SK-N-SH treated with all-trans-retinoic acid at 6 μM for 48 hours (cell line): ENCODE measurements around the gene ARL5A.

Source experiments
- ATAC-seq: fragments of 200-7000 bp; cut with Tn5 transposase; 3 replicates; pipeline ENCODE4 v1.9.1; 2020; ENCODE audit warnings: mild to moderate bottlenecking, moderate library complexity
- ARNTL ChIP-seq: fragments of 450-650 bp; formaldehyde crosslinking; IDR thresholded peaks from 2 replicates; pipeline ENCODE4 v1.5.0; 2020; ENCODE audit warnings: low read depth, mild to moderate bottlenecking, moderate library complexity, borderline replicate concordance
- BACH2 ChIP-seq: fragments of 250-450 bp; sonication (Bioruptor Pico); IDR thresholded peaks from 2 replicates; pipeline ENCODE4 v1.9.0; 2021; ENCODE audit warnings: mild to moderate bottlenecking, borderline replicate concordance
- CSDC2 ChIP-seq: fragments of 250-450 bp; sonication (Bioruptor Pico); IDR thresholded peaks from 2 replicates; pipeline ENCODE4 v1.5.0; 2020; ENCODE audit warnings: mild to moderate bottlenecking, moderate library complexity
- ESRRG ChIP-seq: fragments of 250-450 bp; sonication (Bioruptor Pico); IDR thresholded peaks from 2 replicates; pipeline ENCODE4 v1.6.1; 2021; ENCODE audit warnings: mild to moderate bottlenecking
- GLIS3 ChIP-seq: fragments of 250-450 bp; sonication (Bioruptor Pico); IDR thresholded peaks from 2 replicates; pipeline ENCODE4 v1.5.0; 2020; ENCODE audit warnings: mild to moderate bottlenecking, moderate library complexity
- ISL1 ChIP-seq: fragments of 250-450 bp; sonication (Bioruptor Pico); IDR thresholded peaks from 2 replicates; pipeline ENCODE4 v2.1.2; 2022; ENCODE audit warnings: mild to moderate bottlenecking, moderate library complexity
- PPARA ChIP-seq: fragments of 250-450 bp; sonication (Bioruptor Pico); IDR thresholded peaks from 2 replicates; pipeline ENCODE4 v1.5.0; 2020; ENCODE audit warnings: mild to moderate bottlenecking, borderline replicate concordance
- RARB ChIP-seq: fragments of 250-450 bp; sonication (Bioruptor Pico); IDR thresholded peaks from 2 replicates; pipeline ENCODE4 v1.8.0; 2021; ENCODE audit warnings: mild to moderate bottlenecking, moderate library complexity
- SNAI2 ChIP-seq: fragments of 250-450 bp; sonication (Bioruptor Pico); IDR thresholded peaks from 2 replicates; pipeline ENCODE4 v1.5.0; 2020; ENCODE audit warnings: mild to moderate bottlenecking, moderate library complexity
- TCF4 ChIP-seq: fragments of 250-450 bp; sonication (Bioruptor Pico); IDR thresholded peaks from 2 replicates; pipeline ENCODE4 v1.8.0; 2021; ENCODE audit warnings: mild to moderate bottlenecking, moderate library complexity, borderline replicate concordance
- TOX ChIP-seq: fragments of 250-450 bp; sonication (Bioruptor Pico); IDR thresholded peaks from 2 replicates; pipeline ENCODE4 v1.8.0; 2021; ENCODE audit warnings: mild to moderate bottlenecking, moderate library complexity, borderline replicate concordance
- ZC3H10 ChIP-seq: fragments of 250-450 bp; sonication (Bioruptor Pico); IDR thresholded peaks from 2 replicates; pipeline ENCODE4 v1.5.1; 2021; ENCODE audit warnings: mild to moderate bottlenecking, moderate library complexity
- ZFP3 ChIP-seq: fragments of 250-450 bp; sonication (Bioruptor Pico); IDR thresholded peaks from 2 replicates; pipeline ENCODE4 v1.5.0; 2020; ENCODE audit warnings: mild to moderate bottlenecking, moderate library complexity
- ZFP30 ChIP-seq: fragments of 450-650 bp; formaldehyde crosslinking; IDR thresholded peaks from 2 replicates; pipeline ENCODE4 v1.5.0; 2022; ENCODE audit warnings: mild to moderate bottlenecking, moderate library complexity
- ZNF565 ChIP-seq: fragments of 450-650 bp; formaldehyde crosslinking; conservative IDR thresholded peaks from 2 replicates; pipeline ENCODE4 v1.5.0; 2020; ENCODE audit warnings: low read depth, mild to moderate bottlenecking, moderate library complexity
- ZNF70 ChIP-seq: fragments of 450-650 bp; formaldehyde crosslinking; IDR thresholded peaks from 2 replicates; pipeline ENCODE4 v1.5.0; 2020; ENCODE audit warnings: mild to moderate bottlenecking, moderate library complexity
- TF ChIP-seq, protein P1 (sequence below): fragments of 250-450 bp; sonication (Bioruptor Pico); IDR thresholded peaks from 2 replicates; pipeline ENCODE4 v1.8.0; 2020; ENCODE audit warnings: mild to moderate bottlenecking, moderate library complexity, borderline replicate concordance
- TF ChIP-seq, protein P2 (sequence below): fragments of 250-450 bp; sonication (Bioruptor Pico); IDR thresholded peaks from 2 replicates; pipeline ENCODE4 v1.5.1; 2020; ENCODE audit warnings: low read depth, mild to moderate bottlenecking, moderate library complexity
- TF ChIP-seq, protein P3 (sequence below): fragments of 250-450 bp; sonication (Bioruptor Pico); IDR thresholded peaks from 2 replicates; pipeline ENCODE4 v1.5.1; 2021; ENCODE audit warnings: mild to moderate bottlenecking, moderate library complexity
- TF ChIP-seq, protein P4 (sequence below): fragments of 250-450 bp; sonication (Bioruptor Pico); IDR thresholded peaks from 2 replicates; pipeline ENCODE4 v1.8.0; 2021; ENCODE audit warnings: low read depth, mild to moderate bottlenecking, moderate library complexity, borderline replicate concordance

The ARL5A gene

DNA sequence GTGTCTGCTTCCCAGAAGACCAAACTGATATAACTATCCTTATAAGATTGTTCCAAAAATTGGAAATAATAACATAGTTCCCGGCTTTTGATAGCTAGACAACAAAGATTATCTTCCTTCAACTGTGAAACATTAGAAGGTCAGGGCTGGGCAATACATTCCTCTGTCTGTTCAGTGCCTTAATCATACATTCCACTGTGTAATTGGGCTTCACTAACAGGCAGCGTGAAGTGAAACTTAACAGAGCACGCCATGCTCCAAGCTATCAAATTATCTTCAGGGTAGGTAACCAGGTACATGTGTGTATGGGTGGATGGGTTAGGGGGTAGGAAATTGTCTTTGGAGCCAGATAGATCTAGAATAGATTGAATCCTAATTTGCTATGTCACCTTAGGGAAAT, 23.5 kb upstream of the ARL5A start:
- ATAC-seq = peak; percentile 80
- TF ChIP-seq ZFP30 (CRISPR knock-in tag) = no peak
- peak; percentile 28; the same call in 1 of the 2 replicates for TF ChIP-seq ISL1

DNA sequence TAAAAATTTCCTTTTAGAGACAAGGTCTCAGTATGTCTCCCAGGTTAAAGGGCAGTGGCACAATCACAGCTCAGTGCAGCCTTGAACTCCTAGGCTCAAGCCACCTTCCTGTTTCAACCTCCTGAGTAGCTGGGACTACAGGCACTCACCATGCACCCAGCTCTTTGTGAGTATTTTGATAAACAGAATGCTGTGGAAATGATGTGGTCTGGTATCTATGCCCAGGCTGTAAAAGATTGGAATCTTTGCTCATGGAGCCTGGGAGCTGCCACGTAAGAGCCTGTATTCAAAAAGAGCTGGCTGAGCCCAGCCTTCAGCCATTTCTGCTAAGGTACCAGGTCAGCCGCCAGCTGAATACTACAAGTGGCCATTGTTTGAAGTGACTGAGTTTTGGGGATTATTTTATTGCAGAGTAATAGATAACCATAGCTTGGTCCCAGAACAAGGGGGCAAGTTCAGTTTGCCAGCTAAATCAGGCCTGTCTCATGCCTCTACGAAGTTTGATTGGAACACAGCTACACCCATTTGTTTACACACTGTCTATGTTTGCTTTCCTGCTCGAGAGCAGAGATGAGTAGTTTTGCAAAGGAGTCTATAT, 21.3 kb upstream of the ARL5A start:
- no peak for ATAC-seq
- TF ChIP-seq, protein P1, sequence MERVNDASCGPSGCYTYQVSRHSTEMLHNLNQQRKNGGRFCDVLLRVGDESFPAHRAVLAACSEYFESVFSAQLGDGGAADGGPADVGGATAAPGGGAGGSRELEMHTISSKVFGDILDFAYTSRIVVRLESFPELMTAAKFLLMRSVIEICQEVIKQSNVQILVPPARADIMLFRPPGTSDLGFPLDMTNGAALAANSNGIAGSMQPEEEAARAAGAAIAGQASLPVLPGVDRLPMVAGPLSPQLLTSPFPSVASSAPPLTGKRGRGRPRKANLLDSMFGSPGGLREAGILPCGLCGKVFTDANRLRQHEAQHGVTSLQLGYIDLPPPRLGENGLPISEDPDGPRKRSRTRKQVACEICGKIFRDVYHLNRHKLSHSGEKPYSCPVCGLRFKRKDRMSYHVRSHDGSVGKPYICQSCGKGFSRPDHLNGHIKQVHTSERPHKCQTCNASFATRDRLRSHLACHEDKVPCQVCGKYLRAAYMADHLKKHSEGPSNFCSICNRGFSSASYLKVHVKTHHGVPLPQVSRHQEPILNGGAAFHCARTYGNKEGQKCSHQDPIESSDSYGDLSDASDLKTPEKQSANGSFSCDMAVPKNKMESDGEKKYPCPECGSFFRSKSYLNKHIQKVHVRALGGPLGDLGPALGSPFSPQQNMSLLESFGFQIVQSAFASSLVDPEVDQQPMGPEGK (CRISPR knock-in tag) = no peak
- TF ChIP-seq ZNF565 (CRISPR knock-in tag) (no peak), ZNF70 (CRISPR knock-in tag) (no peak), SNAI2 (CRISPR knock-in tag) (no peak), RARB (CRISPR knock-in tag) (no peak)
- TF ChIP-seq, protein P2, sequence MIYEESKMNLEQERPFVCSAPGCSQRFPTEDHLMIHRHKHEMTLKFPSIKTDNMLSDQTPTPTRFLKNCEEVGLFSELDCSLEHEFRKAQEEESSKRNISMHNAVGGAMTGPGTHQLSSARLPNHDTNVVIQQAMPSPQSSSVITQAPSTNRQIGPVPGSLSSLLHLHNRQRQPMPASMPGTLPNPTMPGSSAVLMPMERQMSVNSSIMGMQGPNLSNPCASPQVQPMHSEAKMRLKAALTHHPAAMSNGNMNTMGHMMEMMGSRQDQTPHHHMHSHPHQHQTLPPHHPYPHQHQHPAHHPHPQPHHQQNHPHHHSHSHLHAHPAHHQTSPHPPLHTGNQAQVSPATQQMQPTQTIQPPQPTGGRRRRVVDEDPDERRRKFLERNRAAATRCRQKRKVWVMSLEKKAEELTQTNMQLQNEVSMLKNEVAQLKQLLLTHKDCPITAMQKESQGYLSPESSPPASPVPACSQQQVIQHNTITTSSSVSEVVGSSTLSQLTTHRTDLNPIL (CRISPR knock-in tag) = no peak
- TF ChIP-seq, protein P3, sequence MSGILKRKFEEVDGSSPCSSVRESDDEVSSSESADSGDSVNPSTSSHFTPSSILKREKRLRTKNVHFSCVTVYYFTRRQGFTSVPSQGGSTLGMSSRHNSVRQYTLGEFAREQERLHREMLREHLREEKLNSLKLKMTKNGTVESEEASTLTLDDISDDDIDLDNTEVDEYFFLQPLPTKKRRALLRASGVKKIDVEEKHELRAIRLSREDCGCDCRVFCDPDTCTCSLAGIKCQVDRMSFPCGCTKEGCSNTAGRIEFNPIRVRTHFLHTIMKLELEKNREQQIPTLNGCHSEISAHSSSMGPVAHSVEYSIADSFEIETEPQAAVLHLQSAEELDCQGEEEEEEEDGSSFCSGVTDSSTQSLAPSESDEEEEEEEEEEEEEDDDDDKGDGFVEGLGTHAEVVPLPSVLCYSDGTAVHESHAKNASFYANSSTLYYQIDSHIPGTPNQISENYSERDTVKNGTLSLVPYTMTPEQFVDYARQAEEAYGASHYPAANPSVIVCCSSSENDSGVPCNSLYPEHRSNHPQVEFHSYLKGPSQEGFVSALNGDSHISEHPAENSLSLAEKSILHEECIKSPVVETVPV = no peak

DNA sequence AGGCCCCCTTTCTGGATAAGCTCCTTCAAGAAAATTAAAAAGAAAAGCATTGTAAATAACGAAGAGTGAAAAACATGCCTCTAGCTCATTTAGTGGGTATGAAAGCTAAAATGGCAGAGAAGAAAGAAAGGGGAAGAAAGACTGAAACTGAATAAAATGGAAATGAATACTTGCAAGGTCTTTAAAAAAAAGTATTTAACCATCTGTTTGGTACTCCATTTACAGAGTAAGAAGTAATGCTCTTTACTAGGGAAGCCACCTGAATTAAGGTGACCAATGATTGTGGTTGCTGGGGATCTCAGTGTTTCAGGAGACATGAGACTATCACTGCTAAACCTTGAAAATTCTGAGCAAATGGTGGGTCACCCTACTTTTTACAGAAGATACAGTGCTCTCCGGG, 17.7 kb upstream of the ARL5A start:
- no peak for ATAC-seq
- TF ChIP-seq CSDC2 (CRISPR knock-in tag) (no peak), GLIS3 (CRISPR knock-in tag) (no peak), TOX (CRISPR knock-in tag) (no peak), ARNTL (CRISPR knock-in tag) (no peak), ESRRG (CRISPR knock-in tag) (no peak), ZC3H10 (CRISPR knock-in tag) (no peak), ZFP3 (CRISPR knock-in tag) (no peak), PPARA (CRISPR knock-in tag) (no peak), BACH2 (no peak), RARB (CRISPR knock-in tag) (no peak), ZNF565 (CRISPR knock-in tag) (no peak), ISL1 (no peak), TCF4 (CRISPR knock-in tag) (no peak), SNAI2 (CRISPR knock-in tag) (no peak), ZFP30 (CRISPR knock-in tag) (no peak), ZNF70 (CRISPR knock-in tag) (no peak)
- TF ChIP-seq, protein P4, sequence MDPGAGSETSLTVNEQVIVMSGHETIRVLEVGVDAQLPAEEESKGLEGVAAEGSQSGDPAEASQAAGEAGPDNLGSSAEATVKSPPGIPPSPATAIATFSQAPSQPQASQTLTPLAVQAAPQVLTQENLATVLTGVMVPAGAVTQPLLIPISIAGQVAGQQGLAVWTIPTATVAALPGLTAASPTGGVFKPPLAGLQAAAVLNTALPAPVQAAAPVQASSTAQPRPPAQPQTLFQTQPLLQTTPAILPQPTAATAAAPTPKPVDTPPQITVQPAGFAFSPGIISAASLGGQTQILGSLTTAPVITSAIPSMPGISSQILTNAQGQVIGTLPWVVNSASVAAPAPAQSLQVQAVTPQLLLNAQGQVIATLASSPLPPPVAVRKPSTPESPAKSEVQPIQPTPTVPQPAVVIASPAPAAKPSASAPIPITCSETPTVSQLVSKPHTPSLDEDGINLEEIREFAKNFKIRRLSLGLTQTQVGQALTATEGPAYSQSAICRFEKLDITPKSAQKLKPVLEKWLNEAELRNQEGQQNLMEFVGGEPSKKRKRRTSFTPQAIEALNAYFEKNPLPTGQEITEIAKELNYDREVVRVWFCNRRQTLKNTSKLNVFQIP (CRISPR knock-in tag) = no peak
- TF ChIP-seq, protein P3 = no peak
- TF ChIP-seq, protein P2 (CRISPR knock-in tag) = no peak
- TF ChIP-seq, protein P1 (CRISPR knock-in tag) = no peak
